HepG2 (cell line): ENCODE measurements around the gene CHDH. TPM values are rescaled to one million over a fixed set of nuclear protein-coding genes. Genes with fewer than 3 reads are reported as not detected.

ENCODE experiments used
- AHR ChIP-seq: IDR thresholded peaks from 2 replicates; pipeline ENCODE4 v1.6.1; 2018; ENCODE audit warnings: missing genetic modification reagents, missing compliant biosample characterization
- EP300 ChIP-seq, 3 experiments: sonication (generic) in 1 of 3; formaldehyde crosslinking in 1 of 3; IDR thresholded peaks; 2 replicates each; pipeline versions ENCODE4 v1.5.1 to v1.6.1; 2011 to 2020; ENCODE audit warnings: low read depth in 2 of 3, low read length in 2 of 3, borderline replicate concordance in 1 of 3, improper control_type of control experiment in 1 of 3, mild to moderate bottlenecking in 1 of 3, missing genetic modification reagents in 1 of 3, moderate library complexity in 1 of 3
- HCFC1 ChIP-seq: fragments of 150-350 bp; IDR thresholded peaks from 2 replicates; pipeline ENCODE4 v1.6.1; 2014; ENCODE audit warnings: low read depth, low read length
- KMT2B ChIP-seq: IDR thresholded peaks from 2 replicates; pipeline ENCODE4 v1.6.1; 2016; ENCODE audit warnings: missing genetic modification reagents, missing compliant biosample characterization
- NFE2L1 ChIP-seq: sonication (generic); formaldehyde crosslinking; IDR thresholded peaks from 2 replicates; pipeline ENCODE4 v1.4.0; 2020; ENCODE audit warnings: missing genetic modification reagents, mild to moderate bottlenecking, borderline replicate concordance
- SRY ChIP-seq: sonication (generic); formaldehyde crosslinking; IDR thresholded peaks from 2 replicates; pipeline ENCODE4 v1.8.0; 2022; ENCODE audit warnings: mild to moderate bottlenecking, missing genetic modification reagents
- THAP7 ChIP-seq: sonication (generic); formaldehyde crosslinking; IDR thresholded peaks from 2 replicates; pipeline ENCODE4 v1.8.1; 2023; ENCODE audit warnings: mild to moderate bottlenecking, missing genetic modification reagents
- ZFP90 ChIP-seq: sonication (generic); formaldehyde crosslinking; IDR thresholded peaks from 2 replicates; pipeline ENCODE4 v1.8.0; 2022; ENCODE audit warnings: missing genetic modification reagents, mild to moderate bottlenecking, inconsistent platforms, borderline replicate concordance
- ZNF205 ChIP-seq: IDR thresholded peaks from 2 replicates; pipeline ENCODE4 v1.6.1; 2018; ENCODE audit warnings: missing biosample characterization, missing genetic modification reagents
- ZNF556 ChIP-seq: sonication (generic); formaldehyde crosslinking; IDR thresholded peaks from 2 replicates; pipeline ENCODE4 v1.4.0; 2020; ENCODE audit warnings: mild to moderate bottlenecking, missing genetic modification reagents, borderline replicate concordance
- ZNF691 ChIP-seq: sonication (generic); formaldehyde crosslinking; IDR thresholded peaks from 2 replicates; pipeline ENCODE4 v1.4.0; 2020; ENCODE audit warnings: missing genetic modification reagents, low read depth, mild to moderate bottlenecking, borderline replicate concordance
- ZNF7 ChIP-seq: IDR thresholded peaks from 2 replicates; pipeline ENCODE4 v1.6.1; 2016; ENCODE audit warnings: missing biosample characterization, missing genetic modification reagents
- ZNF800 ChIP-seq: sonication (generic); formaldehyde crosslinking; IDR thresholded peaks from 2 replicates; pipeline ENCODE4 v1.4.0; 2020; ENCODE audit warnings: missing genetic modification reagents
- ZNF816 ChIP-seq: sonication (generic); formaldehyde crosslinking; IDR thresholded peaks from 2 replicates; pipeline ENCODE4 v1.8.0; 2022; ENCODE audit warnings: missing genetic modification reagents, mild to moderate bottlenecking, borderline replicate concordance
- polyA plus RNA-seq, 8 experiments: library from polyadenylated mRNA; depleted of rRNA in 3 of 8; stranded (reverse) in 7 of 8; unstranded in 1 of 8; fragments of >200 nt; fragmentation: Illumina TruSeq in 4 of 8; extraction: Trizol in 4 of 8; gene quantifications; 2 replicates each; pipeline versions ENCODE4 v1.2.1 to v1.2.3, GENCODE V29; 2011 to 2016; ENCODE audit warnings: low read depth in 4 of 8, missing spikeins in 1 of 8, mixed read lengths in 1 of 8; ENCODE audit not compliant: insufficient read depth in 1 of 8
- total RNA-seq, 5 experiments: library from RNA; depleted of rRNA; stranded (reverse); fragments of >200 nt; fragmentation: Illumina TruSeq; extraction: Trizol; gene quantifications; 2 replicates each; pipeline ENCODE4 v1.2.3, GENCODE V29; 2016; ENCODE audit warnings: low read depth in 1 of 5
- TF ChIP-seq, protein P1 (sequence below): sonication (generic); formaldehyde crosslinking; IDR thresholded peaks from 2 replicates; pipeline ENCODE4 v1.4.0; 2020; ENCODE audit warnings: mild to moderate bottlenecking, missing genetic modification reagents
- TF ChIP-seq, protein P2 (sequence below): sonication (generic); formaldehyde crosslinking; IDR thresholded peaks from 2 replicates; pipeline ENCODE4 v1.4.0; 2020; ENCODE audit warnings: mild to moderate bottlenecking, missing genetic modification reagents, borderline replicate concordance
- TF ChIP-seq, protein P3 (sequence below): sonication (generic); formaldehyde crosslinking; conservative IDR thresholded peaks from 2 replicates; pipeline ENCODE4 v1.4.0; 2020; ENCODE audit warnings: missing genetic modification reagents

CHDH gene
- total and polyA plus RNA-seq, 2 of the 13 experiments (the other 11 are each of a cell fraction or from before 2014, with no cell fraction given) = 28.1 to 48.9 TPM

GRCh38 chr3:53846134-53846850 is at the start of gene CHDH, which contains the start of gene IL17RB (continued):
- TF ChIP-seq ZNF800 (CRISPR knock-in tag) = 0 out of 2 replicates have a peak, but pooled peaks have one; percentile 24
- peak; percentile 97 for TF ChIP-seq SRY (CRISPR knock-in tag)
- no peak for TF ChIP-seq NFE2L1 (CRISPR knock-in tag)
- peak; percentile 87; the same call in 1 of the 2 replicates for TF ChIP-seq THAP7
- TF ChIP-seq, protein P1, sequence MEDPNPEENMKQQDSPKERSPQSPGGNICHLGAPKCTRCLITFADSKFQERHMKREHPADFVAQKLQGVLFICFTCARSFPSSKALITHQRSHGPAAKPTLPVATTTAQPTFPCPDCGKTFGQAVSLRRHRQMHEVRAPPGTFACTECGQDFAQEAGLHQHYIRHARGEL (CRISPR knock-in tag) = no peak
- TF ChIP-seq AHR (CRISPR knock-in tag) = 0 out of 2 replicates have a peak, but pooled peaks have one; percentile 76
- TF ChIP-seq HCFC1 = no peak
- TF ChIP-seq, protein P2, sequence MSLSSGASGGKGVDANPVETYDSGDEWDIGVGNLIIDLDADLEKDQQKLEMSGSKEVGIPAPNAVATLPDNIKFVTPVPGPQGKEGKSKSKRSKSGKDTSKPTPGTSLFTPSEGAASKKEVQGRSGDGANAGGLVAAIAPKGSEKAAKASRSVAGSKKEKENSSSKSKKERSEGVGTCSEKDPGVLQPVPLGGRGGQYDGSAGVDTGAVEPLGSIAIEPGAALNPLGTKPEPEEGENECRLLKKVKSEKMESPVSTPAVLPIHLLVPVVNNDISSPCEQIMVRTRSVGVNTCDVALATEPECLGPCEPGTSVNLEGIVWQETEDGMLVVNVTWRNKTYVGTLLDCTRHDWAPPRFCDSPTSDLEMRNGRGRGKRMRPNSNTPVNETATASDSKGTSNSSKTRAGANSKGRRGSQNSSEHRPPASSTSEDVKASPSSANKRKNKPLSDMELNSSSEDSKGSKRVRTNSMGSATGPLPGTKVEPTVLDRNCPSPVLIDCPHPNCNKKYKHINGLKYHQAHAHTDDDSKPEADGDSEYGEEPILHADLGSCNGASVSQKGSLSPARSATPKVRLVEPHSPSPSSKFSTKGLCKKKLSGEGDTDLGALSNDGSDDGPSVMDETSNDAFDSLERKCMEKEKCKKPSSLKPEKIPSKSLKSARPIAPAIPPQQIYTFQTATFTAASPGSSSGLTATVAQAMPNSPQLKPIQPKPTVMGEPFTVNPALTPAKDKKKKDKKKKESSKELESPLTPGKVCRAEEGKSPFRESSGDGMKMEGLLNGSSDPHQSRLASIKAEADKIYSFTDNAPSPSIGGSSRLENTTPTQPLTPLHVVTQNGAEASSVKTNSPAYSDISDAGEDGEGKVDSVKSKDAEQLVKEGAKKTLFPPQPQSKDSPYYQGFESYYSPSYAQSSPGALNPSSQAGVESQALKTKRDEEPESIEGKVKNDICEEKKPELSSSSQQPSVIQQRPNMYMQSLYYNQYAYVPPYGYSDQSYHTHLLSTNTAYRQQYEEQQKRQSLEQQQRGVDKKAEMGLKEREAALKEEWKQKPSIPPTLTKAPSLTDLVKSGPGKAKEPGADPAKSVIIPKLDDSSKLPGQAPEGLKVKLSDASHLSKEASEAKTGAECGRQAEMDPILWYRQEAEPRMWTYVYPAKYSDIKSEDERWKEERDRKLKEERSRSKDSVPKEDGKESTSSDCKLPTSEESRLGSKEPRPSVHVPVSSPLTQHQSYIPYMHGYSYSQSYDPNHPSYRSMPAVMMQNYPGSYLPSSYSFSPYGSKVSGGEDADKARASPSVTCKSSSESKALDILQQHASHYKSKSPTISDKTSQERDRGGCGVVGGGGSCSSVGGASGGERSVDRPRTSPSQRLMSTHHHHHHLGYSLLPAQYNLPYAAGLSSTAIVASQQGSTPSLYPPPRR (CRISPR knock-in tag) = peak; percentile 41
- TF ChIP-seq KMT2B = peak; percentile 46; the same call in 1 of the 2 replicates
- peak; percentile 82; the same call in 1 of the 2 replicates for TF ChIP-seq ZFP90 (CRISPR knock-in tag)
- peak in 1 of 2 experiments; percentile 64; a peak in 2 of 4 replicates for TF ChIP-seq EP300 (IDR thresholded peaks at IDR 0.05; ENCODE audit: low read depth in 2 of 2, low read length in 2 of 2)
- TF ChIP-seq EP300 (CRISPR knock-in tag; IDR thresholded peaks at IDR 0.05; ENCODE audit: borderline replicate concordance) = no peak; the same call in 1 of the 2 replicates
- peak; percentile 59; the same call in 1 of the 2 replicates for TF ChIP-seq ZNF816 (CRISPR knock-in tag)
- TF ChIP-seq ZNF691 (CRISPR knock-in tag) = peak; percentile 64; the same call in 1 of the 2 replicates
- no peak for TF ChIP-seq ZNF7 (CRISPR knock-in tag)
- peak; percentile 60; the same call in 1 of the 2 replicates for TF ChIP-seq ZNF205 (CRISPR knock-in tag)
- TF ChIP-seq, protein P3, sequence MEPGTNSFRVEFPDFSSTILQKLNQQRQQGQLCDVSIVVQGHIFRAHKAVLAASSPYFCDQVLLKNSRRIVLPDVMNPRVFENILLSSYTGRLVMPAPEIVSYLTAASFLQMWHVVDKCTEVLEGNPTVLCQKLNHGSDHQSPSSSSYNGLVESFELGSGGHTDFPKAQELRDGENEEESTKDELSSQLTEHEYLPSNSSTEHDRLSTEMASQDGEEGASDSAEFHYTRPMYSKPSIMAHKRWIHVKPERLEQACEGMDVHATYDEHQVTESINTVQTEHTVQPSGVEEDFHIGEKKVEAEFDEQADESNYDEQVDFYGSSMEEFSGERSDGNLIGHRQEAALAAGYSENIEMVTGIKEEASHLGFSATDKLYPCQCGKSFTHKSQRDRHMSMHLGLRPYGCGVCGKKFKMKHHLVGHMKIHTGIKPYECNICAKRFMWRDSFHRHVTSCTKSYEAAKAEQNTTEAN (CRISPR knock-in tag) = peak; percentile 66
- TF ChIP-seq ZNF556 = peak; percentile 82
